Panc1 (cell line): ENCODE measurements around the gene STARD7.

Experiments used
- POLR2AphosphoS5 ChIP-seq: IDR thresholded peaks from 2 replicates; pipeline ENCODE4 v1.6.1; 2012; ENCODE audit warnings: mild to moderate bottlenecking, low read depth, low read length, moderate library complexity
- SIN3A ChIP-seq: IDR thresholded peaks from 2 replicates; pipeline ENCODE4 v1.6.1; 2012; ENCODE audit warnings: low read depth, mild to moderate bottlenecking, low read length, moderate library complexity, borderline replicate concordance; ENCODE audit not compliant: insufficient read depth
- TF ChIP-seq, protein P1 (sequence below): fragments of 450-650 bp; IDR thresholded peaks from 2 replicates; pipeline ENCODE4 v1.5.1; 2017; ENCODE audit warnings: mild to moderate bottlenecking

DNA sequence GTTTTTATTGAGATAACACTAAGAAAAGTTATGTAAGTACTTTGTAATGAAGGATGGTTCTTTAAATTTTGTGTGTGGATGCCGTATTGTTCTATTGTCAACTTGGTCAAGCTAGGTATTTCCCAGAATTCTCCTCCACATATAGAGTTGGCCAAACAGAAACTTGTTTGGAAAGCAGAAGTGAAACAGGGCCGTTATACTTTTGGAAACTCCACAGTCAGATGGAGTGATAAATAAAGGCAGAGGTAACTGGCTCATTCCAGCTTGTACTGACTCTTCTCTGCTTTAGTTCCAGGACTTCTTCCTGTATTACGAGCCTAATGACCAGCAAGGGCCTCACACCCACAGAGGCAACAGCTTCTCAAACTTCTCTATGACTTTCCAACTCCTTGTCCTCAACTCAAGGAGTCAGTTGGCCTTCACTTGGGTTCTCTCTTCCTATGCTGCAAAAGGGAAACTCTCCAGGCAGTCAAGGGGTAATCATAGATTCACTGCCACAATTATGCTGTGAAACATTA is 16.4 kb upstream of the STARD7 start:
- TF ChIP-seq, protein P1, sequence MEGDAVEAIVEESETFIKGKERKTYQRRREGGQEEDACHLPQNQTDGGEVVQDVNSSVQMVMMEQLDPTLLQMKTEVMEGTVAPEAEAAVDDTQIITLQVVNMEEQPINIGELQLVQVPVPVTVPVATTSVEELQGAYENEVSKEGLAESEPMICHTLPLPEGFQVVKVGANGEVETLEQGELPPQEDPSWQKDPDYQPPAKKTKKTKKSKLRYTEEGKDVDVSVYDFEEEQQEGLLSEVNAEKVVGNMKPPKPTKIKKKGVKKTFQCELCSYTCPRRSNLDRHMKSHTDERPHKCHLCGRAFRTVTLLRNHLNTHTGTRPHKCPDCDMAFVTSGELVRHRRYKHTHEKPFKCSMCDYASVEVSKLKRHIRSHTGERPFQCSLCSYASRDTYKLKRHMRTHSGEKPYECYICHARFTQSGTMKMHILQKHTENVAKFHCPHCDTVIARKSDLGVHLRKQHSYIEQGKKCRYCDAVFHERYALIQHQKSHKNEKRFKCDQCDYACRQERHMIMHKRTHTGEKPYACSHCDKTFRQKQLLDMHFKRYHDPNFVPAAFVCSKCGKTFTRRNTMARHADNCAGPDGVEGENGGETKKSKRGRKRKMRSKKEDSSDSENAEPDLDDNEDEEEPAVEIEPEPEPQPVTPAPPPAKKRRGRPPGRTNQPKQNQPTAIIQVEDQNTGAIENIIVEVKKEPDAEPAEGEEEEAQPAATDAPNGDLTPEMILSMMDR = no peak
- TF ChIP-seq POLR2AphosphoS5 (no peak), SIN3A (no peak)
